ENCODE data around the gene NCOR1. TPM values are rescaled to one million over a fixed set of nuclear protein-coding genes. Genes with fewer than 3 reads are reported as not detected.
"Not testable (repeated sequence)": the region's sequence is repeated elsewhere in the genome, so short reads cannot be mapped to it uniquely, and the experiment has no call there.

The NCOR1 gene
- total RNA-seq, 4 donors from 2014 or later: 321 to 561 (median 467) TPM

DNA sequence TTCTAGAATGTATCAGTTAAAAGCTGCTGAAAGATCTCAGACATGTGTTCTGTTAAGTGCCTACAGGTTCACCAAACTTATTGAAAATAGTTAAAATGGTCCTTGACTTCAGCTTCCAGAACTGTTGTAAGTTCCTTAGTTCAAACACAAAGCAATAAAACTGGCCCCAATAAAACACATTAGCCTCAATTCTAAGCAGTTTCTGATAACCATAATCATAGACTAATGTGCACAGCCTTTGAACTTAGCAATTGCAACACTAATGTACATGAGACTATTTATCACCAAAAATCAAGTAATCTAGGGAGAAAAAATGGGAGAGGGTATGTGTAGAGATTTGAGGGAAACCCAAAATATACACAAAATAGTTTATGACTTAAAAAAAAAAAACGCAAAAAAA, 17.1 kb upstream of the NCOR1 start:
- DNase-seq: no peak
- Histone ChIP-seq H3K27ac (no peak overlapping the region), H3K27me3 (no peaks in the 10 kb centered on the region), H3K9me3 (no peaks in the 10 kb centered on the region), H3K4me1 (peaks cover 0 to 5% (median 0%) of the 10 kb centered on the region in 4 donors), H3K4me3 (no peak overlapping the region), H3K36me3 (peaks cover 0 to 8% (median 0%) of the 10 kb centered on the region in 3 donors)
- TF ChIP-seq POLR2A (IDR thresholded peaks at IDR 0.05): no peak
- TF ChIP-seq CTCF (IDR thresholded peaks at IDR 0.05): no peak

DNA sequence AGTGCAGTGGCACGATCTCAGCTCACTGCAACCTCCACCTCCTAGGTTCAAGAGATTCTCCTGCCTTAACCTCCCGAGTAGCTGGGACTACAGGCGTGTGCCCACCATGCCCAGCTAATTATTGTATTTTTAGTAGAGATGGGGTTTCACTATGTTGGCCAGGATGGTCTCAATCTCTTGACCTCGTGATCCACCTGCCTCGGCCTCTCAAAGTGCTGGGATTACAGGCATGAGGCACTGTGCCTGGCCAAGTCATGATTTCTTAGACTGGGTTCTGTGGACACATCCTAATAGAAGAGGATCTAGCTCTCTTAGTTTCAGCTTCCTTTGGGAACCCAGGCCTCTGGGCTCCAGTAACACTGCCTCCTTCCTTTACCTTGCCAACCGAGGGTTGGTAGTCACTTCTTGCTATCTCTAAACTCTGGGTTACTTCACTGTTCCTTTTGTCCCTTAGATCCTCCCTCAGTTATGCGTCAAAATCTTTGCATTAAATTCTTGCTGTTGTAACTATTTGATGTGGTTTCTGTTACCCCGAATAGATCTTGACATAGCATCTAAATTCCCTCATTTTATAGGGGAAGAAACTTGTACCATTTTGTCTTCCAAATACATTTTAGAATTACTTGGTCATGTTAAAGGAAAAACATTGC, 14.7 kb upstream of the NCOR1 start:
- H3K9me3 ChIP-seq, H3K27ac ChIP-seq, DNase-seq, H3K27me3 ChIP-seq, H3K4me1 ChIP-seq, H3K4me3 ChIP-seq, H3K36me3 ChIP-seq: not testable (repeated sequence)

DNA sequence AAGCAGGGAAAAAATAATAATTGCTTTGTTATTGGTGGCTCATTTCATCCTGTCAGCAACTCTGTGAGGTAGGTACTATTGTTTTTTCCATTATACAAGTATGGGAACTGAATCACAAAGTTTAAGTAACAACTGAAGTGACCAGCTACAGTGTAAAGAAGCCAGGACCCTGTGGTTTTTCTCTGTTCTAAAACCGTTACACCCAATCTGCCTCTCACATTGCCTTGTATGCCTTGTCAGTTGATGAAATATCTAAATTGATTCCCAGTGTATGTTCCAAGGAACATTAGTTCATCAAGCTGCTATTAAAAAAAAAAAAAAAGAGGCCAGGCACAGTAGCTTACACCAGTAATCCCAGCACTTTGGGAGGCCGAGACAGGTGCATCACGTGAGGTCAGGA, 7.1 kb upstream of the NCOR1 start:
- H3K9me3 ChIP-seq: no peaks in the 10 kb centered on the region
- TF ChIP-seq CTCF (IDR thresholded peaks at IDR 0.05): no peak
- TF ChIP-seq POLR2A (IDR thresholded peaks at IDR 0.05): no peak
- H3K4me1 ChIP-seq: peaks cover 0 to 13% (median 0%) of the 10 kb centered on the region in 4 donors
- no peaks in the 10 kb centered on the region for H3K36me3 ChIP-seq
- H3K27ac ChIP-seq: no peak overlapping the region
- no peak overlapping the region for H3K4me3 ChIP-seq
- no peaks in the 10 kb centered on the region for H3K27me3 ChIP-seq
- DNase-seq: no peak

DNA sequence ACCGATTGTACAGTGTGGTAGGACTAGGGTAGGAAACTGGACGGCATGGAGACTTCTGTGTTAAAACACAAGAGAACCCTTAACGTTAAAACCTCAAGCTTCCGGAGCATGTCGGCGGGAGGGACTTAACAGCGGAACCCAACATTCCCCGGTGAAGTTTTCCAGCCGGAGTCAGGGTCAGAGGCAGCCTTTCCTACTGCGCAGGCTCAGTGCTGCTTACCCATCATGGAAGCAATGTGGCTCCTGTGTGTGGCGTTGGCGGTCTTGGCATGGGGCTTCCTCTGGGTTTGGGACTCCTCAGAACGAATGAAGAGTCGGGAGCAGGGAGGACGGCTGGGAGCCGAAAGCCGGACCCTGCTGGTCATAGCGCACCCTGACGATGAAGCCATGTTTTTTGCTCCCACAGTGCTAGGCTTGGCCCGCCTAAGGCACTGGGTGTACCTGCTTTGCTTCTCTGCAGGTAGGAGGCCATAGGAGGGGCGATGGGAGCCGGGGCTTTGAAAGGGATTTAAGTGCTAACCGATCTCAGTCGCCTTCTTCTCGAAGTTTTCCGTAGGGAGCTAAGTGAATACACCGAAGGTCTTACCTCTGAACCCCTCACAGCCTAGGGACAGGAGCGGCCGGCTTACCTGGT, 1.8 kb upstream of the NCOR1 start, which contains the start of gene PIGL:
Gene PIGL, plus strand, starts transcription at position 209 of the 634 bp plus-strand sequence. Its CDS starts 17 bp downstream, at position 226.
- Histone ChIP-seq H3K9me3 (no peaks in the 10 kb centered on the region), H3K4me1 (peaks cover 0 to 22% (median 7%) of the 10 kb centered on the region in 4 donors), H3K27me3 (no peaks in the 10 kb centered on the region), H3K27ac (peak within 1 kb of the TSS; percentile 92 to 97 (median 94)), H3K36me3 (no peaks in the 10 kb centered on the region), H3K4me3 (peak within 1 kb of the TSS; percentile 69 to 100 (median 89))
- peak; percentile 25 to 57 for TF ChIP-seq POLR2A (IDR thresholded peaks at IDR 0.05)
- TF ChIP-seq CTCF (IDR thresholded peaks at IDR 0.05): peak in 2 of 6 experiments; percentile 5 to 12
- DNase-seq: peak; percentile 85 to 95 (median 86)

DNA sequence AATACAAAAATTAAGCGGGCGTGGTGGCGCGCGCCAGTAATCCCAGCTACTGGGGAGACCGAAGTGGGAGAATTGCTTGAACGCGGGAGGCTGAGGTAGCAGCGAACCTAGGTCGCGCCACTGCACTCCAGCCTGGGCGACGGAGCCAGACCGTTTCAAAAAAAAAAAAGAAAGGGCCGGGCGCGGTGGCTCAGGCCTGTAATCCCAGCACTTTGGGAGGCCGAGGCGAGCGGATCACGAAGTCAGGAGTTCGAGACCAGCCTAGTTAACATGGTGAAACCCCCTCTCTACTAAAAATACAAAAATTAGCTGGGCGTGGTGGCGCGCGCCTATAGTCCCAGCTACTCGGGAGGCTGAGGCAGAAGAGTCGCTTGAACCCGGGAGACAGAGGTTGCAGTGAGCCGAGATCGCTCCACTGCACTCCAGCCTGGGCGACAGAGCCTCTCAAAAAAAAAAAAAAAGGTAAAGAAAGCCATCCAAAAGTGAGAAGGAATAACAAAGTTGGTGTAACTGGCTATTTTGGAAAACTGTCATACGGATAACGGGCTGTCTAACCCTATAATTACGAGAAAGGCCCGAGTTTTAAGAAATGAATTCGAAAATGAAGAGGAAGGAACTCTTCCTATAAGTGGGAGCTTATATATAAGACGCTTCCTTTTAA, 1.1 kb upstream of the NCOR1 start:
- Histone ChIP-seq H3K4me3 (peak overlapping the region; percentile 69 to 100 (median 89)), H3K27ac (peak overlapping the region; percentile 92 to 97 (median 94)), H3K4me1 (peaks cover 0 to 22% (median 8%) of the 10 kb centered on the region in 4 donors)
- H3K36me3 ChIP-seq, H3K27me3 ChIP-seq, H3K9me3 ChIP-seq, DNase-seq: not testable (repeated sequence)

GRCh38 chr17:16215965-16216316, 607 bp upstream of the NCOR1 start:
- TF ChIP-seq CTCF (IDR thresholded peaks at IDR 0.05) (no peak), POLR2A (IDR thresholded peaks at IDR 0.05) (no peak)
- Histone ChIP-seq H3K4me3 (peak overlapping the region; percentile 69 to 100 (median 89)), H3K4me1 (peaks cover 0 to 22% (median 10%) of the 10 kb centered on the region in 4 donors), H3K27me3 (no peaks in the 10 kb centered on the region), H3K9me3 (no peaks in the 10 kb centered on the region), H3K36me3 (no peaks in the 10 kb centered on the region), H3K27ac (peak overlapping the region; percentile 92 to 97 (median 94))
- DNase-seq: peak in 2 of 3 donors; percentile 47 to 72
